MM.1S (cell line): Measurements from ENCODE around the gene GAP43.

ENCODE experiments used
- DNase-seq: peaks from one replicate; pipeline ENCODE4 v3.0.0-alpha.2; 2015
- H2AFZ ChIP-seq: fragments of 300-600 bp; sonication (generic); 2 replicates; pipeline ENCODE4 v1.6.0; 2016; ENCODE audit warnings: antibody characterized with exemption, low read length
- H3F3A ChIP-seq: fragments of 300-600 bp; sonication (generic); 2 replicates; pipeline ENCODE4 v1.6.1; 2016; ENCODE audit warnings: mild to moderate bottlenecking, antibody characterized with exemption, low read length, moderate library complexity, mixed read lengths; ENCODE audit not compliant: insufficient read depth
- H3K27ac ChIP-seq: fragments of 300-600 bp; sonication (generic); 2 replicates; pipeline ENCODE4 v1.5.1; 2016; ENCODE audit warnings: mild to moderate bottlenecking, low read length
- H3K27me3 ChIP-seq: fragments of 300-600 bp; sonication (generic); replicated peaks from 2 replicates; pipeline ENCODE4 v1.6.0; 2016; ENCODE audit warnings: low read length; ENCODE audit not compliant: insufficient read depth
- H3K36me3 ChIP-seq: fragments of 300-600 bp; sonication (generic); replicated peaks from 2 replicates; pipeline ENCODE4 v1.6.1; 2016; ENCODE audit warnings: mild to moderate bottlenecking, low read length, mixed read lengths; ENCODE audit not compliant: insufficient read depth
- H3K4me1 ChIP-seq: fragments of 300-600 bp; sonication (generic); 2 replicates; pipeline ENCODE4 v1.6.1; 2016; ENCODE audit warnings: low read length, mixed read lengths
- H3K4me2 ChIP-seq: fragments of 300-600 bp; sonication (generic); 2 replicates; pipeline ENCODE4 v1.6.0; 2016; ENCODE audit warnings: low read depth, low read length
- H3K4me3 ChIP-seq: fragments of 300-600 bp; sonication (generic); 2 replicates; pipeline ENCODE4 v1.5.1; 2016; ENCODE audit warnings: low read length, mixed read lengths
- H3K79me2 ChIP-seq: fragments of 300-600 bp; sonication (generic); 2 replicates; pipeline ENCODE4 v1.6.1; 2016; ENCODE audit warnings: mixed run types, low read length, mixed read lengths
- H3K9ac ChIP-seq: fragments of 300-600 bp; sonication (generic); 2 replicates; pipeline ENCODE4 v1.6.1; 2016; ENCODE audit warnings: low read length, mixed read lengths
- H3K9me2 ChIP-seq: fragments of 300-600 bp; sonication (generic); replicated peaks from 2 replicates; pipeline ENCODE4 v1.6.1; 2016; ENCODE audit warnings: mild to moderate bottlenecking, low read length, mixed read lengths; ENCODE audit not compliant: insufficient read depth
- H3K9me3 ChIP-seq: fragments of 300-600 bp; sonication (generic); replicated peaks from 2 replicates; pipeline ENCODE4 v1.6.1; 2016; ENCODE audit warnings: mild to moderate bottlenecking, low read length, mixed read lengths; ENCODE audit not compliant: insufficient read depth
- H4K20me1 ChIP-seq: fragments of 300-600 bp; sonication (generic); 2 replicates; pipeline ENCODE4 v1.6.1; 2016; ENCODE audit warnings: mild to moderate bottlenecking, low read length, moderate library complexity, mixed read lengths; ENCODE audit not compliant: insufficient read depth
- CTCF ChIP-seq: fragments of 300-600 bp; sonication (generic); IDR thresholded peaks from 2 replicates; pipeline ENCODE4 v1.5.1; 2016; ENCODE audit warnings: antibody characterized with exemption, low read length, mixed read lengths
- EZH2 ChIP-seq: fragments of 300-600 bp; sonication (generic); optimal IDR thresholded peaks from 2 replicates; pipeline ENCODE3; 2017; ENCODE audit warnings: low read depth, mild to moderate bottlenecking, antibody characterized with exemption, low read length, mixed read lengths
- EZH2phosphoT487 ChIP-seq: fragments of 300-600 bp; sonication (generic); IDR thresholded peaks from 2 replicates; pipeline ENCODE4 v1.6.1; 2018; ENCODE audit warnings: antibody characterized with exemption, low read length

GAP43 gene, protein sequence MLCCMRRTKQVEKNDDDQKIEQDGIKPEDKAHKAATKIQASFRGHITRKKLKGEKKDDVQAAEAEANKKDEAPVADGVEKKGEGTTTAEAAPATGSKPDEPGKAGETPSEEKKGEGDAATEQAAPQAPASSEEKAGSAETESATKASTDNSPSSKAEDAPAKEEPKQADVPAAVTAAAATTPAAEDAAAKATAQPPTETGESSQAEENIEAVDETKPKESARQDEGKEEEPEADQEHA

GRCh38 chr3:115623044-115623868 is at the start of gene GAP43:
Gene GAP43, plus strand, starts transcription at chr3:115623510. Its CDS starts 180 bp downstream, at chr3:115623690.
- H3K27me3 ChIP-seq: no peaks in the 10 kb centered on the region
- DNase-seq: no peak
- no peak within 1 kb of the TSS for H2AFZ ChIP-seq
- H3K9me3 ChIP-seq: no peaks in the 10 kb centered on the region
- TF ChIP-seq EZH2: no peak
- no peak for TF ChIP-seq EZH2phosphoT487
- TF ChIP-seq CTCF: no peak
- no peaks in the 10 kb centered on the region for H3K9me2 ChIP-seq
- H3K36me3 ChIP-seq: no peaks in the 10 kb centered on the region
- H3K4me3 ChIP-seq: no peak within 1 kb of the TSS
- no peak within 1 kb of the TSS for H3K4me2 ChIP-seq
- H3K27ac ChIP-seq: no peak within 1 kb of the TSS
- H3K9ac ChIP-seq: no peak within 1 kb of the TSS
- peaks cover 11% of the 10 kb centered on the region for H3K4me1 ChIP-seq
- H4K20me1 ChIP-seq: no peaks in the 10 kb centered on the region
- no peaks in the 10 kb centered on the region for H3K79me2 ChIP-seq
- peaks cover 10% of the 10 kb centered on the region for H3F3A ChIP-seq

- H2AFZ ChIP-seq: no peak overlapping the region
- H3K9ac ChIP-seq: no peak overlapping the region
- H3K9me2 ChIP-seq: no peaks in the 10 kb centered on the region
- no peaks in the 10 kb centered on the region for H4K20me1 ChIP-seq
- DNase-seq: no peak
- no peaks in the 10 kb centered on the region for H3K9me3 ChIP-seq
- H3K4me2 ChIP-seq: no peak overlapping the region
- H3K4me3 ChIP-seq: no peak overlapping the region
- no peaks in the 10 kb centered on the region for H3K27me3 ChIP-seq
- no peaks in the 10 kb centered on the region for H3F3A ChIP-seq
- no peak overlapping the region for H3K27ac ChIP-seq
- H3K4me1 ChIP-seq: no peaks in the 10 kb centered on the region
- H3K79me2 ChIP-seq: no peaks in the 10 kb centered on the region
- TF ChIP-seq EZH2phosphoT487: no peak
- TF ChIP-seq EZH2: no peak
- no peak for TF ChIP-seq CTCF
- no peaks in the 10 kb centered on the region for H3K36me3 ChIP-seq
These were observed 46.9 kb upstream of the GAP43 start for GRCh38 chr3:115576325-115576875.

- no peak overlapping the region for H3K4me3 ChIP-seq
- H2AFZ ChIP-seq: no peak overlapping the region
- no peaks in the 10 kb centered on the region for H3K79me2 ChIP-seq
- TF ChIP-seq EZH2 (no peak), CTCF (no peak), EZH2phosphoT487 (no peak)
- H3K4me2 ChIP-seq: no peak overlapping the region
- H3K27me3 ChIP-seq: no peaks in the 10 kb centered on the region
- no peaks in the 10 kb centered on the region for H3K9me3 ChIP-seq
- no peaks in the 10 kb centered on the region for H3K9me2 ChIP-seq
- no peaks in the 10 kb centered on the region for H3K36me3 ChIP-seq
- H4K20me1 ChIP-seq: no peaks in the 10 kb centered on the region
- H3K9ac ChIP-seq: no peak overlapping the region
- H3K27ac ChIP-seq: no peak overlapping the region
- H3K4me1 ChIP-seq: no peaks in the 10 kb centered on the region
- no peaks in the 10 kb centered on the region for H3F3A ChIP-seq
- no peak for DNase-seq
These were observed 46.3 kb upstream of the GAP43 start for GRCh38 chr3:115577000-115577399.
